ENCODE results near the gene KSR2. TPM values are rescaled to one million over a fixed set of nuclear protein-coding genes. Genes with fewer than 3 reads are reported as not detected.

Gene KSR2
- total RNA-seq, 1 experiment from 2014 or later = 0.15 TPM

DNA sequence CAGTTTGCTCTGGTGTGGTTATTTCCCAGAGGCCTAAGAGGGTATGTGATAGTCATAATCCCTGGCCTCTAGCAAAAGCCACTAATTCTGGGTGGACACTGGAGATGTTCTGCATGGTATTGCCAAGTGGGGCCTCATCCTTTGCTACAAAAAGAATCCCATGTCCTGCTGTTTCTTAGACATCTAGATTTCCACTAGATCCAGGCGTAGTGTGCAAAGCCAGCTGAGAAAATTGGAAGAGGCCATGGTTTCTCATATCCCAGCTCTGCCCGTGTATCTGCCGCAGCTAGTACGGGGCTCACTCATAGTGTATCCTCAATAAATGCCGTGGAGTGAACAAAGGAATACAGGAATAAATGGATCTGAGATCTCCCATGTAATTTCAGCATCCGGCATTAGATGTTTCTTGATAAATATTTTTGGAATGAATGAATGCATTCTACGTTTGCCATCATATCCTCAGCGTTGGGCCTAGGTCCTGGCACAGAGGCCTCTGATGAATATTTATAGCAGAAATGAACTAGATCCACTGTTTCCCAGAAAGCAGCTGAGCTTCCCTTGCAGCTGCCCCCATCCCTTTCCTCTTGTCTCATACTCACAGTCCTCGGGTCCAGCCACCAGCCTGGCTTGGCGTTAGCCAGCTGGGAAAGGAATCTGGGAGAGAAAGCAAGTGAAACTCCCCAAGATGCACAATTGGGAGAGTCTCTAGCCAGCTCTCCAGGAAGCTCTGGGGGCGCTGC, 531.1 kb downstream of the KSR2 start:
- Histone ChIP-seq H3K36me3 (ENCODE audit: control insufficient read depth, insufficient read depth, low read length) (no peaks in the 10 kb centered on the region), H3K27me3 (ENCODE audit: control insufficient read depth, insufficient read depth, low read length) (no peaks in the 10 kb centered on the region), H3K4me1 (ENCODE audit: control insufficient read depth, insufficient read depth, low read length) (no peaks in the 10 kb centered on the region), H3K4me3 (ENCODE audit: low read depth in 2 of 2, low read length in 2 of 2) (no peak overlapping the region), H3K27ac (ENCODE audit: low read length) (no peak overlapping the region), H3K9me3 (ENCODE audit: control insufficient read depth, insufficient read depth, low read depth, low read length) (no peaks in the 10 kb centered on the region)
- in situ Hi-C loops (cut with HindIII; ENCODE audit: low pct_unique_long_range_greater_than_20kb, low sequenced_read_pairs) = no loop called here
- DNase-seq (ENCODE audit: low read depth, low spot score) (no peak), ATAC-seq (no peak)
- CTCF ChIA-PET = no interaction called here
- intact Hi-C loops (cut with micrococcal nuclease; ENCODE audit: unreplicated experiment) = no loop called here
- TF ChIP-seq TCF7L2 (IDR thresholded peaks at IDR 0.05; ENCODE audit: low read depth, low read length) (no peak), POLR2AphosphoS5 (IDR thresholded peaks at IDR 0.05; ENCODE audit: low read depth, low read length) (no peak)
- TF ChIP-seq, protein P1, sequence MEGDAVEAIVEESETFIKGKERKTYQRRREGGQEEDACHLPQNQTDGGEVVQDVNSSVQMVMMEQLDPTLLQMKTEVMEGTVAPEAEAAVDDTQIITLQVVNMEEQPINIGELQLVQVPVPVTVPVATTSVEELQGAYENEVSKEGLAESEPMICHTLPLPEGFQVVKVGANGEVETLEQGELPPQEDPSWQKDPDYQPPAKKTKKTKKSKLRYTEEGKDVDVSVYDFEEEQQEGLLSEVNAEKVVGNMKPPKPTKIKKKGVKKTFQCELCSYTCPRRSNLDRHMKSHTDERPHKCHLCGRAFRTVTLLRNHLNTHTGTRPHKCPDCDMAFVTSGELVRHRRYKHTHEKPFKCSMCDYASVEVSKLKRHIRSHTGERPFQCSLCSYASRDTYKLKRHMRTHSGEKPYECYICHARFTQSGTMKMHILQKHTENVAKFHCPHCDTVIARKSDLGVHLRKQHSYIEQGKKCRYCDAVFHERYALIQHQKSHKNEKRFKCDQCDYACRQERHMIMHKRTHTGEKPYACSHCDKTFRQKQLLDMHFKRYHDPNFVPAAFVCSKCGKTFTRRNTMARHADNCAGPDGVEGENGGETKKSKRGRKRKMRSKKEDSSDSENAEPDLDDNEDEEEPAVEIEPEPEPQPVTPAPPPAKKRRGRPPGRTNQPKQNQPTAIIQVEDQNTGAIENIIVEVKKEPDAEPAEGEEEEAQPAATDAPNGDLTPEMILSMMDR (IDR thresholded peaks at IDR 0.05) = no peak
- no TSS peak for BruUV-seq (replicated peaks)
- POLR2A ChIA-PET = no interaction called here

DNA sequence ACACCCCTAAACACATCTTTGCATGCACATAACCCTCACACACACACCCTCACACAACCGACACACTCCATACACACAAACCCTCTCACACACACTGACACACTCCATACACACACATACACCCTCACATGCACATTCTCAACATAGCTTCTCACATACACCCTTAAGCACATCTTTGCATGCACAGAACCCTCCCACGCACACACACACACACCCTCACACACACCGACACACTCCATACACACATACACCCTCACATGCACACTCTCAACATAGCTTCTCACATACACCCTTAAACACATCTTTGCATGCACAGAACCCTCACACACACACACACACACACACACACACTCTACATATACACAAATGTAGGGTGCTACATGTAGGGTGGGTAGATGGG, 534.9 kb downstream of the KSR2 start:
- no peak for ATAC-seq

More for the DNA sequence above, 534.9 kb downstream of the KSR2 start:
- H3K27me3 ChIP-seq (ENCODE audit: control insufficient read depth, insufficient read depth, low read length) = no peaks in the 10 kb centered on the region
- H3K27ac ChIP-seq (ENCODE audit: low read length) = no peak overlapping the region
- no peaks in the 10 kb centered on the region for H3K4me1 ChIP-seq (ENCODE audit: control insufficient read depth, insufficient read depth, low read length)
- no TSS peak for BruUV-seq (replicated peaks)
- intact Hi-C loops (cut with micrococcal nuclease; ENCODE audit: unreplicated experiment) = no loop called here
- TF ChIP-seq, protein P1 (IDR thresholded peaks at IDR 0.05) = no peak
- TF ChIP-seq TCF7L2 (IDR thresholded peaks at IDR 0.05; ENCODE audit: low read depth, low read length) (no peak), POLR2AphosphoS5 (IDR thresholded peaks at IDR 0.05; ENCODE audit: low read depth, low read length) (no peak), SIN3A (IDR thresholded peaks at IDR 0.05; ENCODE audit: borderline replicate concordance, insufficient read depth, low read depth, low read length) (no peak)
- TF ChIP-seq, protein P2, sequence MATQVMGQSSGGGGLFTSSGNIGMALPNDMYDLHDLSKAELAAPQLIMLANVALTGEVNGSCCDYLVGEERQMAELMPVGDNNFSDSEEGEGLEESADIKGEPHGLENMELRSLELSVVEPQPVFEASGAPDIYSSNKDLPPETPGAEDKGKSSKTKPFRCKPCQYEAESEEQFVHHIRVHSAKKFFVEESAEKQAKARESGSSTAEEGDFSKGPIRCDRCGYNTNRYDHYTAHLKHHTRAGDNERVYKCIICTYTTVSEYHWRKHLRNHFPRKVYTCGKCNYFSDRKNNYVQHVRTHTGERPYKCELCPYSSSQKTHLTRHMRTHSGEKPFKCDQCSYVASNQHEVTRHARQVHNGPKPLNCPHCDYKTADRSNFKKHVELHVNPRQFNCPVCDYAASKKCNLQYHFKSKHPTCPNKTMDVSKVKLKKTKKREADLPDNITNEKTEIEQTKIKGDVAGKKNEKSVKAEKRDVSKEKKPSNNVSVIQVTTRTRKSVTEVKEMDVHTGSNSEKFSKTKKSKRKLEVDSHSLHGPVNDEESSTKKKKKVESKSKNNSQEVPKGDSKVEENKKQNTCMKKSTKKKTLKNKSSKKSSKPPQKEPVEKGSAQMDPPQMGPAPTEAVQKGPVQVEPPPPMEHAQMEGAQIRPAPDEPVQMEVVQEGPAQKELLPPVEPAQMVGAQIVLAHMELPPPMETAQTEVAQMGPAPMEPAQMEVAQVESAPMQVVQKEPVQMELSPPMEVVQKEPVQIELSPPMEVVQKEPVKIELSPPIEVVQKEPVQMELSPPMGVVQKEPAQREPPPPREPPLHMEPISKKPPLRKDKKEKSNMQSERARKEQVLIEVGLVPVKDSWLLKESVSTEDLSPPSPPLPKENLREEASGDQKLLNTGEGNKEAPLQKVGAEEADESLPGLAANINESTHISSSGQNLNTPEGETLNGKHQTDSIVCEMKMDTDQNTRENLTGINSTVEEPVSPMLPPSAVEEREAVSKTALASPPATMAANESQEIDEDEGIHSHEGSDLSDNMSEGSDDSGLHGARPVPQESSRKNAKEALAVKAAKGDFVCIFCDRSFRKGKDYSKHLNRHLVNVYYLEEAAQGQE (IDR thresholded peaks at IDR 0.05; ENCODE audit: insufficient read depth in 1 of 2, low read depth in 2 of 2, low read length in 1 of 2) = no peak
- in situ Hi-C loops (cut with HindIII; ENCODE audit: low pct_unique_long_range_greater_than_20kb, low sequenced_read_pairs) = no loop called here
- ChIA-PET POLR2A (no interaction called here), CTCF (no interaction called here)
- H3K4me3 ChIP-seq (ENCODE audit: low read depth in 2 of 2, low read length in 2 of 2) = no peak overlapping the region
- DNase-seq (ENCODE audit: low read depth, low spot score) = no peak
- no peaks in the 10 kb centered on the region for H3K36me3 ChIP-seq (ENCODE audit: control insufficient read depth, insufficient read depth, low read length)
- H3K9me3 ChIP-seq (ENCODE audit: control insufficient read depth, insufficient read depth, low read depth, low read length) = no peaks in the 10 kb centered on the region
